GM21447 (cell line): ENCODE results near the gene CHST12.
"Not testable (repeated sequence)": the region's sequence is repeated elsewhere in the genome, so short reads cannot be mapped to it uniquely, and the experiment has no call there.

Source experiments
- ATAC-seq: cut with Tn5 transposase; IDR thresholded peaks from one replicate; pipeline ENCODE4 v1.9.1; 2021; ENCODE audit not compliant: unreplicated experiment

CHST12 gene

GRCh38 chr7:2435146-2435545, 31.7 kb downstream of the CHST12 start:
- ATAC-seq: no peak

GRCh38 chr7:2436341-2437104, 33.1 kb downstream of the CHST12 start:
- no peak for ATAC-seq

GRCh38 chr7:2437136-2437535, 33.7 kb downstream of the CHST12 start:
- no peak for ATAC-seq

- no peak for ATAC-seq
Observed at GRCh38 chr7:2437537-2438148, 34.2 kb downstream of the CHST12 start.

GRCh38 chr7:2438186-2438585, 34.8 kb downstream of the CHST12 start:
- ATAC-seq: no peak

GRCh38 chr7:2438775-2439174, 35.4 kb downstream of the CHST12 start:
- no peak for ATAC-seq

GRCh38 chr7:2440608-2441245, 37.3 kb downstream of the CHST12 start:
- no peak for ATAC-seq

GRCh38 chr7:2441430-2442058, 38.1 kb downstream of the CHST12 start:
- no peak for ATAC-seq

GRCh38 chr7:2443491-2443890, 40.1 kb downstream of the CHST12 start:
- ATAC-seq: no peak

GRCh38 chr7:2444476-2444875, 41.1 kb downstream of the CHST12 start:
- no peak for ATAC-seq

GRCh38 chr7:2445047-2445446, 41.6 kb downstream of the CHST12 start:
- no peak for ATAC-seq

- ATAC-seq: no peak
Observed at GRCh38 chr7:2445898-2446555, 42.6 kb downstream of the CHST12 start.

GRCh38 chr7:2446676-2447075, 43.3 kb downstream of the CHST12 start:
- ATAC-seq: no peak

GRCh38 chr7:2450198-2451107, 47.0 kb downstream of the CHST12 start:
- no peak for ATAC-seq

- ATAC-seq: peak; percentile 69
Observed at GRCh38 chr7:2451171-2452073, 48.0 kb downstream of the CHST12 start.

- peak; percentile 49 for ATAC-seq
Observed at GRCh38 chr7:2452074-2452507, 48.7 kb downstream of the CHST12 start.

GRCh38 chr7:2452643-2453270, 49.3 kb downstream of the CHST12 start:
- ATAC-seq: no peak

GRCh38 chr7:2453849-2454248, 50.4 kb downstream of the CHST12 start:
- ATAC-seq: not testable (repeated sequence)

GRCh38 chr7:2459674-2460073, 56.3 kb downstream of the CHST12 start:
- no peak for ATAC-seq
